Glutamatergic neuron (in vitro differentiated cells): ENCODE results near the gene B3GALNT2. TPM values are rescaled to one million over a fixed set of nuclear protein-coding genes. Genes with fewer than 3 reads are reported as not detected.

Experiments used
- DNase-seq: peaks from one replicate; pipeline ENCODE4 v3.0.0; 2022
- H3K27ac Mint-ChIP-seq: one replicate; pipeline ENCODE4 v1.8.0; 2020; ENCODE audit warnings: mild to moderate bottlenecking, mixed read lengths, inconsistent platforms; ENCODE audit not compliant: unreplicated experiment
- H3K27me3 Mint-ChIP-seq: one replicate; pipeline ENCODE4 v1.8.0; 2020; ENCODE audit warnings: mild to moderate bottlenecking, moderate library complexity, mixed read lengths, inconsistent platforms; ENCODE audit not compliant: unreplicated experiment
- H3K36me3 Mint-ChIP-seq: one replicate; pipeline ENCODE4 v1.8.0; 2020; ENCODE audit warnings: mild to moderate bottlenecking, mixed read lengths, inconsistent platforms; ENCODE audit not compliant: unreplicated experiment
- H3K4me1 Mint-ChIP-seq: one replicate; pipeline ENCODE4 v1.8.0; 2020; ENCODE audit warnings: mild to moderate bottlenecking, low read depth, mixed read lengths, inconsistent platforms; ENCODE audit not compliant: unreplicated experiment
- H3K4me3 Mint-ChIP-seq: one replicate; pipeline ENCODE4 v1.8.0; 2020; ENCODE audit warnings: mild to moderate bottlenecking, mixed read lengths, inconsistent platforms; ENCODE audit not compliant: unreplicated experiment
- H3K9me3 Mint-ChIP-seq: one replicate; pipeline ENCODE4 v1.8.0; 2020; ENCODE audit warnings: mild to moderate bottlenecking, moderate library complexity, mixed read lengths, inconsistent platforms; ENCODE audit not compliant: unreplicated experiment
- CTCF ChIP-seq: fragments of 200-600 bp; sonication (generic); IDR thresholded peaks from one replicate; pipeline ENCODE4 v1.5.0; 2021; ENCODE audit not compliant: partially characterized antibody, unreplicated experiment
- total RNA-seq: library from RNA; stranded (reverse); fragmentation: NEBNext Ultra II Directional; extraction: Animal tissue kit (Norgen Biotek cat#: 25700); gene quantifications from one replicate; pipeline ENCODE4 v1.2.1, GENCODE V29; 2021; ENCODE audit not compliant: unreplicated experiment

B3GALNT2 gene
- total RNA-seq, 1 donor from 2014 or later = 12.3 TPM

- H3K27ac Mint-ChIP-seq = no peak overlapping the region
- H3K36me3 Mint-ChIP-seq = no peaks in the 10 kb centered on the region
- H3K27me3 Mint-ChIP-seq = no peaks in the 10 kb centered on the region
- H3K4me1 Mint-ChIP-seq = no peaks in the 10 kb centered on the region
- DNase-seq = no peak
- H3K9me3 Mint-ChIP-seq = no peaks in the 10 kb centered on the region
- H3K4me3 Mint-ChIP-seq = no peak overlapping the region
- TF ChIP-seq CTCF = no peak
Measured at GRCh38 chr1:235511470-235512240, 7.4 kb upstream of the B3GALNT2 start.

- H3K4me1 Mint-ChIP-seq = no peaks in the 10 kb centered on the region
- no peaks in the 10 kb centered on the region for H3K36me3 Mint-ChIP-seq
- H3K27me3 Mint-ChIP-seq = no peaks in the 10 kb centered on the region
- no peak overlapping the region for H3K27ac Mint-ChIP-seq
- H3K9me3 Mint-ChIP-seq = no peaks in the 10 kb centered on the region
- no peak for DNase-seq
- H3K4me3 Mint-ChIP-seq = no peak overlapping the region
- no peak for TF ChIP-seq CTCF
Measured at GRCh38 chr1:235510823-235511222, 6.6 kb upstream of the B3GALNT2 start.

- Mint-ChIP-seq H3K9me3 (peaks cover 4% of the 10 kb centered on the region), H3K4me1 (peaks cover 5% of the 10 kb centered on the region), H3K27ac (no peak overlapping the region), H3K27me3 (peaks cover 10% of the 10 kb centered on the region), H3K36me3 (no peaks in the 10 kb centered on the region), H3K4me3 (no peak overlapping the region)
- no peak for DNase-seq
- no peak for TF ChIP-seq CTCF
Measured at GRCh38 chr1:235507623-235508022, 3.4 kb upstream of the B3GALNT2 start.

- peak; percentile 86 for TF ChIP-seq CTCF
- H3K9me3 Mint-ChIP-seq = peaks cover 4% of the 10 kb centered on the region
- no peaks in the 10 kb centered on the region for H3K36me3 Mint-ChIP-seq
- peak; percentile 99 for DNase-seq
- H3K4me3 Mint-ChIP-seq = peak overlapping the region; percentile 97
- peaks cover 10% of the 10 kb centered on the region for H3K4me1 Mint-ChIP-seq
- peak overlapping the region; percentile 99 for H3K27ac Mint-ChIP-seq
- peaks cover 10% of the 10 kb centered on the region for H3K27me3 Mint-ChIP-seq
Measured at GRCh38 chr1:235504494-235505222, 406 bp upstream of the B3GALNT2 start.
